OCI-LY7 (cell line): Measurements from ENCODE around the gene UCK2. TPM values are rescaled to one million over a fixed set of nuclear protein-coding genes. Genes with fewer than 3 reads are reported as not detected.

Experiments
- BruUV-seq: library from RNA; stranded (reverse); fragments of 400-500 nt; replicated peaks from 2 replicates; lab custom pipeline; 2021; lab: Mats Ljungman, UMichigan
- CTCF ChIA-PET: fragments of 300-600 bp; sonication (Branson Sonifier 250); formaldehyde crosslinking; loops from one replicate; lab custom pipeline; 2022; ENCODE audit warnings: antibody characterized with exemption; ENCODE audit not compliant: unreplicated experiment; lab: Charles Lee
- POLR2A ChIA-PET: fragments of 300-600 bp; sonication (Branson Sonifier 250); formaldehyde crosslinking; loops from one replicate; lab custom pipeline; 2022; ENCODE audit warnings: antibody characterized with exemption; lab: Charles Lee
- DNase-seq: peaks from one replicate; pipeline ENCODE4 v3.0.0-alpha.2; 2015; ENCODE audit warnings: low spot score
- H2AFZ ChIP-seq: fragments of 200-600 bp; sonication (generic), shearing (Covaris generic); 2 replicates; pipeline ENCODE4 v1.6.1; 2014; ENCODE audit warnings: mild to moderate bottlenecking, antibody characterized with exemption, low read length, moderate library complexity
- H3K27ac ChIP-seq: fragments of 200-600 bp; sonication (generic); 2 replicates; pipeline ENCODE4 v1.5.1; 2014; ENCODE audit warnings: mixed run types, low read depth, mild to moderate bottlenecking, moderate library complexity, low read length, inconsistent platforms; ENCODE audit not compliant: poor library complexity, severe bottlenecking
- H3K36me3 ChIP-seq: fragments of 200-600 bp; sonication (generic); 2 replicates; pipeline ENCODE4 v1.6.1; 2014; ENCODE audit warnings: mild to moderate bottlenecking, antibody characterized with exemption, low read length, moderate library complexity, mixed read lengths; ENCODE audit not compliant: insufficient read depth
- H3K4me1 ChIP-seq: fragments of 200-600 bp; sonication (generic); 2 replicates; pipeline ENCODE4 v1.5.1; 2014; ENCODE audit warnings: mild to moderate bottlenecking, low read length; ENCODE audit not compliant: insufficient read depth, poor library complexity, severe bottlenecking
- H3K4me2 ChIP-seq: fragments of 200-600 bp; sonication (generic); 2 replicates; pipeline ENCODE4 v1.6.1; 2014; ENCODE audit warnings: mild to moderate bottlenecking, low read length
- H3K4me3 ChIP-seq: fragments of 200-600 bp; sonication (generic); 2 replicates; pipeline ENCODE4 v1.5.1; 2014; ENCODE audit warnings: mild to moderate bottlenecking, low read depth, low read length; ENCODE audit not compliant: poor library complexity, severe bottlenecking
- H3K79me2 ChIP-seq: fragments of 200-600 bp; sonication (generic); 2 replicates; pipeline ENCODE4 v1.6.1; 2016; ENCODE audit warnings: low read depth, mild to moderate bottlenecking, low read length, moderate library complexity, mixed read lengths; ENCODE audit not compliant: insufficient read depth
- H3K9me2 ChIP-seq: fragments of 200-600 bp; sonication (generic); 2 replicates; pipeline ENCODE4 v1.6.1; 2016; ENCODE audit warnings: mild to moderate bottlenecking, low read length, mixed read lengths; ENCODE audit not compliant: insufficient read depth
- H3K9me3 ChIP-seq: fragments of 200-600 bp; sonication (generic); 2 replicates; pipeline ENCODE4 v1.6.1; 2014; ENCODE audit warnings: mild to moderate bottlenecking, mixed run types, low read length, mixed read lengths
- H4K20me1 ChIP-seq: fragments of 200-600 bp; sonication (generic); 2 replicates; pipeline ENCODE4 v1.6.1; 2014; ENCODE audit warnings: mild to moderate bottlenecking, antibody characterized with exemption, low read length, moderate library complexity, mixed read lengths; ENCODE audit not compliant: insufficient read depth
- EZH2phosphoT487 ChIP-seq: fragments of 200-600 bp; sonication (generic); IDR thresholded peaks from 2 replicates; pipeline ENCODE4 v1.6.1; 2018; ENCODE audit warnings: low read depth, borderline replicate concordance, mild to moderate bottlenecking, mixed run types, antibody characterized with exemption, low read length, moderate library complexity, mixed read lengths
- intact Hi-C: fragments of 100-400 bp; cut with micrococcal nuclease; formaldehyde crosslinking; loops from one replicate; pipeline ENCODE4 v1.10.0; 2022; ENCODE audit not compliant: unreplicated experiment
- total RNA-seq, 2 experiments: library from RNA; depleted of rRNA in 1 of 2; stranded (reverse); fragments of >200 nt in 1 of 2; shearing (Covaris generic) in 1 of 2; gene quantifications; 2 replicates each; pipeline ENCODE4 v1.2.3, GENCODE V29; 2014 to 2022
- TF ChIP-seq, protein P1 (sequence below): fragments of 200-600 bp; sonication (generic); conservative IDR thresholded peaks from 2 replicates; pipeline ENCODE4 v1.5.1; 2014; ENCODE audit warnings: mild to moderate bottlenecking, antibody characterized with exemption, low read length, moderate library complexity, mixed read lengths

Gene UCK2
- total RNA-seq, 2 experiments from 2014 or later: 66.0 to 75.8 TPM

DNA sequence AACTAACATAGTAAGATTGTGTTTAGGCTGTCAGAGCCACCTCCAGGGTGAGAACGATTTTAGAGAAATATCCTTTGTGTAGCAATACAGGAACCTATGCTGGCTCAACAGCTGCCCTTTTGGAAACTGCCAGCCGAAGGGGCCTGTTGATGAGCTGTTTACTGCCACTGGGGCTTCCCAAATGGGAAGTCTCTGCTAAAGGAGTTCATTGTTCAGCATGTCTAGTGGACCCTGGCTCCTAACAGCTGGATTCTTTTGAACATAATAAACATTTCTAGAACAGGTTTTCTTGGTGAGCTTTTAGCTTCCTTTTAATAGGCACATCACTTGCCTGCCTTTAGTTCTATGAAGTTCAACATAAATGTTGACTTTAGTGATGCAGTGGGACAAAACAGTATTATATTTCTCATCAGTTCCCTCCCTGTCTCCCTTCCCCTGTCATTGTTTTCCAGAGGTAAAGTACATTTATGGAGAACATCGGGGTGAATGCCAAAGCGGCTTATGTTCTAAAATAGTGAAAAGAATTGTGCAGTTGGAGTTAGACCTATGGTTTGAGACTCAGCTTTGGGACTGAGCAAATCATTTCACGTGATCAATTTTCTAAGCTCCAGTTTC, 57.4 kb downstream of the UCK2 start:
- BruUV-seq: no TSS peak
- intact Hi-C loops: no loop called here
- peaks cover 5% of the 10 kb centered on the region; the same call in 1 of the 2 replicates for H4K20me1 ChIP-seq
- peak; percentile 10 for DNase-seq
- ChIA-PET CTCF (no interaction called here), POLR2A (interaction anchor here (0.6 to 1.7 kb wide), 5 partner anchors 13 to 116 kb away, joined by 3 to 4 read pairs (median 3); partner anchors contain the start of gene TMCO1)
- H3K36me3 ChIP-seq: 0 out of 2 replicates have a peak, but pooled peaks cover 5% of the 10 kb centered on the region
- no peak overlapping the region for H2AFZ ChIP-seq
- no peaks in the 10 kb centered on the region for H3K9me3 ChIP-seq
- no peak for TF ChIP-seq EZH2phosphoT487
- TF ChIP-seq, protein P1, sequence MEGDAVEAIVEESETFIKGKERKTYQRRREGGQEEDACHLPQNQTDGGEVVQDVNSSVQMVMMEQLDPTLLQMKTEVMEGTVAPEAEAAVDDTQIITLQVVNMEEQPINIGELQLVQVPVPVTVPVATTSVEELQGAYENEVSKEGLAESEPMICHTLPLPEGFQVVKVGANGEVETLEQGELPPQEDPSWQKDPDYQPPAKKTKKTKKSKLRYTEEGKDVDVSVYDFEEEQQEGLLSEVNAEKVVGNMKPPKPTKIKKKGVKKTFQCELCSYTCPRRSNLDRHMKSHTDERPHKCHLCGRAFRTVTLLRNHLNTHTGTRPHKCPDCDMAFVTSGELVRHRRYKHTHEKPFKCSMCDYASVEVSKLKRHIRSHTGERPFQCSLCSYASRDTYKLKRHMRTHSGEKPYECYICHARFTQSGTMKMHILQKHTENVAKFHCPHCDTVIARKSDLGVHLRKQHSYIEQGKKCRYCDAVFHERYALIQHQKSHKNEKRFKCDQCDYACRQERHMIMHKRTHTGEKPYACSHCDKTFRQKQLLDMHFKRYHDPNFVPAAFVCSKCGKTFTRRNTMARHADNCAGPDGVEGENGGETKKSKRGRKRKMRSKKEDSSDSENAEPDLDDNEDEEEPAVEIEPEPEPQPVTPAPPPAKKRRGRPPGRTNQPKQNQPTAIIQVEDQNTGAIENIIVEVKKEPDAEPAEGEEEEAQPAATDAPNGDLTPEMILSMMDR: no peak
- no peaks in the 10 kb centered on the region for H3K9me2 ChIP-seq
- no peak overlapping the region for H3K27ac ChIP-seq
- H3K4me2 ChIP-seq: no peak overlapping the region
- peaks cover 12% of the 10 kb centered on the region for H3K4me1 ChIP-seq
- H3K79me2 ChIP-seq: peaks cover 48% of the 10 kb centered on the region
- no peak overlapping the region for H3K4me3 ChIP-seq

- BruUV-seq: no TSS peak
- H3K4me2 ChIP-seq: peak overlapping the region; percentile 16; the same call in 1 of the 2 replicates
- H3K4me3 ChIP-seq: no peak overlapping the region
- H3K9me3 ChIP-seq: no peaks in the 10 kb centered on the region
- no peak for DNase-seq
- no peak overlapping the region for H2AFZ ChIP-seq
- H4K20me1 ChIP-seq: no peaks in the 10 kb centered on the region
- peaks cover 5% of the 10 kb centered on the region; the same call in 1 of the 2 replicates for H3K36me3 ChIP-seq
- H3K79me2 ChIP-seq: peaks cover 43% of the 10 kb centered on the region; the same call in 1 of the 2 replicates
- CTCF ChIA-PET: no interaction called here
- TF ChIP-seq, protein P1: no peak
- no peak for TF ChIP-seq EZH2phosphoT487
- intact Hi-C loops: no loop called here
- H3K27ac ChIP-seq: no peak overlapping the region
- POLR2A ChIA-PET: interaction anchor here (0.5 to 1.3 kb wide), 5 partner anchors 12 to 484 kb away, joined by 3 to 8 read pairs (median 3); partner anchors contain the start of gene TMCO1
- peaks cover 11% of the 10 kb centered on the region for H3K4me1 ChIP-seq
- no peaks in the 10 kb centered on the region for H3K9me2 ChIP-seq
Measured at GRCh38 chr1:165885305-165885694, 57.9 kb downstream of the UCK2 start.

DNA sequence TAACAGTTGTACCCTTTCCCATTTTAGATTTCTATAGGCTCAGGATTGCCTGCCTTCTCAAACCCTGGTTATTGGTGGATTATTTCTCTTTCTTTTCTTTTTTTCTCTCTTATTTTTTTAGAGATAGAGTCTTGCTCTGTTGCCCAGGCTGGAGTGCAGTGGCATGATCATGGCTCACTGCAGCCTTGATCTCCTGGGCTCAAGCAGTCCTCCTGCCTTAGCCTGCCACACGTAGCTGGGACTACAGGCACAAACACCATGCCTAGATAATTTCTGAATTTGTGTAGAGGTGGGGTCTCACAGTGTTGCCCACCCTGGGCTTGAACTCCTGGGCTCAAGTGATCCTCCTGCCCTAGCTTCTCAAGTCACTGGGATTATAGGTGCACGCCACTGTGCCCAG, 58.8 kb downstream of the UCK2 start:
- intact Hi-C loops: no loop called here
- ChIA-PET CTCF (no interaction called here), POLR2A (no interaction called here)
- H4K20me1 ChIP-seq: no peaks in the 10 kb centered on the region
- peaks cover 14% of the 10 kb centered on the region for H3K36me3 ChIP-seq
- TF ChIP-seq, protein P1: no peak
- no peak for TF ChIP-seq EZH2phosphoT487
- H3K79me2 ChIP-seq: peaks cover 37% of the 10 kb centered on the region; the same call in 1 of the 2 replicates
- H3K27ac ChIP-seq: no peak overlapping the region
- no peak overlapping the region for H2AFZ ChIP-seq
- H3K9me3 ChIP-seq: no peaks in the 10 kb centered on the region
- no TSS peak for BruUV-seq
- no peak overlapping the region for H3K4me3 ChIP-seq
- no peaks in the 10 kb centered on the region for H3K9me2 ChIP-seq
- peaks cover 11% of the 10 kb centered on the region for H3K4me1 ChIP-seq
- no peak overlapping the region for H3K4me2 ChIP-seq
- no peak for DNase-seq
